Brain microvascular endothelial cell (primary cell): ENCODE data around the gene HAPLN1.

Source experiments
- DNase-seq: peaks from one replicate; pipeline ENCODE4 v3.0.0-alpha.2; 2020
- H3K27ac ChIP-seq: fragments of 250-450 bp; sonication (Bioruptor Pico); 2 replicates; pipeline ENCODE4 v1.5.1; 2020; ENCODE audit warnings: mild to moderate bottlenecking, moderate library complexity
- H3K27me3 ChIP-seq: fragments of 250-450 bp; sonication (Bioruptor Pico); replicated peaks from 2 replicates; pipeline ENCODE4 v1.5.1; 2020; ENCODE audit warnings: mild to moderate bottlenecking
- H3K36me3 ChIP-seq: fragments of 250-450 bp; sonication (Bioruptor Pico); replicated peaks from 2 replicates; pipeline ENCODE4 v1.5.1; 2020; ENCODE audit warnings: mild to moderate bottlenecking
- H3K4me3 ChIP-seq: 2 replicates; pipeline ENCODE4 v1.5.1; 2011; ENCODE audit warnings: low read depth, mild to moderate bottlenecking, control low read depth, low read length, moderate library complexity
- CTCF ChIP-seq: IDR thresholded peaks from 2 replicates; pipeline ENCODE4 v1.5.1; 2011; ENCODE audit warnings: low read depth, mild to moderate bottlenecking, moderate library complexity, low read length, control low read depth, inconsistent platforms; ENCODE audit errors: missing control alignments
- in situ Hi-C: cut with HindIII; loops from 2 replicates; pipeline ENCODE4 v1.10.0; 2017; ENCODE audit warnings: low sequenced_read_pairs, low pct_ligation_motif_present

The HAPLN1 gene

GRCh38 chr5:83644301-83644700, 76.4 kb downstream of the HAPLN1 start:
- H3K27me3 ChIP-seq = no peaks in the 10 kb centered on the region
- H3K4me3 ChIP-seq = no peak overlapping the region
- no peaks in the 10 kb centered on the region for H3K36me3 ChIP-seq
- in situ Hi-C loops = no loop called here
- DNase-seq = no peak
- TF ChIP-seq CTCF = no peak
- H3K27ac ChIP-seq = no peak overlapping the region

GRCh38 chr5:83641946-83642345, 78.7 kb downstream of the HAPLN1 start:
- no peak for DNase-seq
- in situ Hi-C loops = no loop called here
- H3K27ac ChIP-seq = no peak overlapping the region
- TF ChIP-seq CTCF = no peak
- no peak overlapping the region for H3K4me3 ChIP-seq
- H3K27me3 ChIP-seq = no peaks in the 10 kb centered on the region
- no peaks in the 10 kb centered on the region for H3K36me3 ChIP-seq

- H3K36me3 ChIP-seq = no peaks in the 10 kb centered on the region
- in situ Hi-C loops = no loop called here
Observed at GRCh38 chr5:83639911-83640310, 80.7 kb downstream of the HAPLN1 start.

GRCh38 chr5:83636156-83636555, 84.5 kb downstream of the HAPLN1 start:
- H3K27me3 ChIP-seq = no peaks in the 10 kb centered on the region
- no peak overlapping the region for H3K4me3 ChIP-seq
- H3K36me3 ChIP-seq = no peaks in the 10 kb centered on the region
- H3K27ac ChIP-seq = no peak overlapping the region
- no peak for TF ChIP-seq CTCF
- peak; percentile 57 for DNase-seq
- in situ Hi-C loops = no loop called here

More at GRCh38 chr5:83639911-83640310, 80.7 kb downstream of the HAPLN1 start:
- Histone ChIP-seq H3K4me3 (no peak overlapping the region), H3K27me3 (no peaks in the 10 kb centered on the region), H3K27ac (no peak overlapping the region)
- TF ChIP-seq CTCF = no peak
- DNase-seq = no peak

GRCh38 chr5:83633285-83633684, 87.4 kb downstream of the HAPLN1 start:
- no peak for DNase-seq
- Histone ChIP-seq H3K27me3 (no peaks in the 10 kb centered on the region), H3K36me3 (no peaks in the 10 kb centered on the region), H3K4me3 (no peak overlapping the region), H3K27ac (no peak overlapping the region)
- no peak for TF ChIP-seq CTCF
- in situ Hi-C loops = no loop called here

GRCh38 chr5:83632874-83633273, 87.8 kb downstream of the HAPLN1 start:
- no peak overlapping the region for H3K27ac ChIP-seq
- DNase-seq = peak; percentile 86
- in situ Hi-C loops = no loop called here
- no peaks in the 10 kb centered on the region for H3K36me3 ChIP-seq
- no peak overlapping the region for H3K4me3 ChIP-seq
- no peak for TF ChIP-seq CTCF
- H3K27me3 ChIP-seq = no peaks in the 10 kb centered on the region
